Neuronal stem cell (in vitro differentiated cells): Measurements from ENCODE around the gene KNG1.

Experiments
- DNase-seq: peaks from one replicate; pipeline ENCODE4 v3.0.0-alpha.2; 2013; ENCODE audit warnings: low spot score
- H2AFZ ChIP-seq: one replicate; pipeline ENCODE4 v1.6.1; 2013; ENCODE audit warnings: mild to moderate bottlenecking, low read length, inconsistent platforms
- H2AK5ac ChIP-seq: 2 replicates; pipeline ENCODE4 v1.6.1; 2013; ENCODE audit warnings: low read depth, mild to moderate bottlenecking, inconsistent platforms, low read length, moderate library complexity, mixed read lengths
- H2BK120ac ChIP-seq: 2 replicates; pipeline ENCODE4 v1.6.1; 2013; ENCODE audit warnings: low read depth, mild to moderate bottlenecking, inconsistent platforms, low read length, moderate library complexity, mixed read lengths
- H2BK12ac ChIP-seq: one replicate; pipeline ENCODE4 v1.6.1; 2013; ENCODE audit warnings: low read length, inconsistent platforms
- H2BK15ac ChIP-seq: 2 replicates; pipeline ENCODE4 v1.6.1; 2013; ENCODE audit warnings: mild to moderate bottlenecking, low read length, inconsistent platforms, mixed read lengths
- H2BK5ac ChIP-seq: one replicate; pipeline ENCODE4 v1.6.1; 2013; ENCODE audit warnings: inconsistent platforms, mild to moderate bottlenecking, low read length, moderate library complexity
- H3K14ac ChIP-seq: one replicate; pipeline ENCODE4 v1.6.1; 2013; ENCODE audit warnings: low read length, inconsistent platforms
- H3K18ac ChIP-seq: 2 replicates; pipeline ENCODE4 v1.6.1; 2013; ENCODE audit warnings: low read length, inconsistent platforms
- H3K23ac ChIP-seq: 2 replicates; pipeline ENCODE4 v1.6.1; 2013; ENCODE audit warnings: low read depth, mild to moderate bottlenecking, mixed read lengths, low read length, inconsistent platforms; ENCODE audit not compliant: poor library complexity
- H3K27ac ChIP-seq: replicated peaks from 3 replicates; pipeline ENCODE4 v1.5.1; 2013; ENCODE audit warnings: low read length, inconsistent platforms
- H3K27me3 ChIP-seq, 3 experiments: 2 replicates each; pipeline ENCODE4 v1.6.1; 2013; ENCODE audit warnings: low read length in 3 of 3, mild to moderate bottlenecking in 2 of 3, inconsistent platforms in 1 of 3, low read depth in 1 of 3, mixed read lengths in 1 of 3, moderate library complexity in 1 of 3; ENCODE audit not compliant: control insufficient read depth in 3 of 3, insufficient read depth in 3 of 3
- H3K36me3 ChIP-seq, 2 donors: replicated peaks in 1 of 2; 2 replicates each; pipeline ENCODE4 v1.6.1; 2013; ENCODE audit warnings: low read length in 2 of 2; ENCODE audit not compliant: control insufficient read depth in 2 of 2, insufficient read depth in 2 of 2
- H3K4ac ChIP-seq: 2 replicates; pipeline ENCODE4 v1.6.1; 2013; ENCODE audit warnings: inconsistent platforms, mild to moderate bottlenecking, low read length, moderate library complexity
- H3K4me1 ChIP-seq, 2 donors: 1 replicate in 1 of 2; 2 replicates in 1 of 2; pipeline ENCODE4 v1.6.1; 2013; ENCODE audit warnings: low read length in 2 of 2, low read depth in 1 of 2; ENCODE audit not compliant: control insufficient read depth in 2 of 2, insufficient read depth in 1 of 2
- H3K4me2 ChIP-seq: one replicate; pipeline ENCODE4 v1.6.1; 2013; ENCODE audit warnings: mild to moderate bottlenecking, low read length, inconsistent platforms; ENCODE audit not compliant: insufficient read depth, poor library complexity, severe bottlenecking
- H3K4me3 ChIP-seq, 2 donors: 2 replicates each; pipeline ENCODE4 v1.5.1; 2013; ENCODE audit warnings: low read length in 2 of 2, mild to moderate bottlenecking in 2 of 2, inconsistent platforms in 1 of 2, moderate library complexity in 1 of 2
- H3K79me1 ChIP-seq: one replicate; pipeline ENCODE4 v1.6.1; 2013; ENCODE audit warnings: low read depth, mild to moderate bottlenecking, inconsistent platforms, low read length, moderate library complexity
- H3K9ac ChIP-seq: one replicate; pipeline ENCODE4 v1.6.1; 2013; ENCODE audit warnings: mild to moderate bottlenecking, low read depth, low read length, inconsistent platforms; ENCODE audit not compliant: poor library complexity
- H3K9me3 ChIP-seq, 2 donors: replicated peaks in 1 of 2; 2 replicates each; pipeline versions ENCODE3 to v1.6.1; 2013; ENCODE audit warnings: low read length in 2 of 2, mild to moderate bottlenecking in 2 of 2, inconsistent platforms in 1 of 2, low read depth in 1 of 2, mixed read lengths in 1 of 2, moderate library complexity in 1 of 2; ENCODE audit not compliant: control insufficient read depth in 2 of 2, insufficient read depth in 1 of 2
- H4K8ac ChIP-seq: one replicate; pipeline ENCODE4 v1.6.1; 2013; ENCODE audit warnings: low read depth, mild to moderate bottlenecking, inconsistent platforms, low read length, moderate library complexity
- H4K91ac ChIP-seq: one replicate; pipeline ENCODE4 v1.6.1; 2013; ENCODE audit warnings: low read length, low read depth, mild to moderate bottlenecking, inconsistent platforms; ENCODE audit not compliant: poor library complexity
- WGBS, 2 donors: extraction: QIAGEN DNeasy Blood & Tissue Kit; methylation state at CpG; one replicate each; pipeline ENCODE4 v1.1.7; 2013; ENCODE audit warnings: missing lambda C conversion rate in 2 of 2, mixed read lengths in 1 of 2; ENCODE audit not compliant: insufficient read length in 2 of 2, insufficient replicate concordance in 1 of 2; ENCODE audit errors: extremely low coverage in 2 of 2; 5-methylcytosine and 5-hydroxymethylcytosine counted together

KNG1 gene

DNA sequence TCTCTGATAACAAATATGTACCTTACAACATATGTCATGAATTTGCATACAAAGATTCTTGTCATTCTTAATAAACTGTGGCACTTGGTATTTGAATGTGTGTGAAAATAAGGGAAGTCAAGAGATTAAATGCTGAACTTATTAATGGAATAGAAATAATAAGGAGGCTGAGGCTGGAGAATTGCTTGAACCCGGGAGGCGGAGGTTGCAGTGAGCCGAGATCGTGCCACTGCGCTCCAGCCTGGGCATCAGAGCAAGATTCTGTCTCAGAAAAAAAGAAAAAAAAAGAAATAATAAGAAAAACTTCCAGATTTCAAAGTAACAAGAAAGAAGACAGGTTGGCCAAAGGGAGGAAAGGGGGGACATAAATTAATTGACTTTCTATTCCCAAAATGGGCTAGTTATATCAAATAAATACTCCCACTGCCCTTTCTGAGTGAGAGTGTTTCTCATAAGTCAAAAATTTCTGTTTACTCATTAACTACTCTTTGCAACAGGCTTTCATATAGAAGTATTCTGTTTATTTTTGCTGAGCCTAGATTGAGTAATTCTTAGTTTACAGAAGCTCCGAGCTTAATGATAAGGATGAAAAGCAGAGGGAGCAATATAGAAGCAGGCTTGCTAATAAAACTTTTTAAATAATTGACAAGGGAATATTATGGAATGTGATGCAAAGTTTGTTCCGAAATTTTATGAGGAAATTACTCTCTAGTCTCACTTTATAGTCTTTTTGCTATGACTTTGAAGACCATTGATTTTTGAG is 25.6 kb downstream of the KNG1 start:
- Histone ChIP-seq H3K27ac (no peak overlapping the region), H2BK120ac (no peak overlapping the region), H3K27me3 (peaks cover 0 to 12% (median 0%) of the 10 kb centered on the region in 3 experiments), H4K91ac (no peak overlapping the region), H3K9ac (no peak overlapping the region), H4K8ac (no peak overlapping the region), H3K36me3 (no peaks in the 10 kb centered on the region), H3K4me2 (no peak overlapping the region), H3K4me1 (peaks cover 0 to 3% of the 10 kb centered on the region in 2 donors), H2AK5ac (no peak overlapping the region), H3K9me3 (no peaks in the 10 kb centered on the region), H2BK5ac (no peak overlapping the region), H3K23ac (no peak overlapping the region), H3K79me1 (no peaks in the 10 kb centered on the region), H2BK15ac (no peak overlapping the region), H2BK12ac (no peak overlapping the region), H3K18ac (no peak overlapping the region), H2AFZ (no peak overlapping the region), H3K4ac (no peak overlapping the region), H3K4me3 (no peak overlapping the region), H3K14ac (no peak overlapping the region)
- DNase-seq: no peak
- no CpG with 5 or more reads among the region's 7 CpGs for WGBS, 2 donors

DNA sequence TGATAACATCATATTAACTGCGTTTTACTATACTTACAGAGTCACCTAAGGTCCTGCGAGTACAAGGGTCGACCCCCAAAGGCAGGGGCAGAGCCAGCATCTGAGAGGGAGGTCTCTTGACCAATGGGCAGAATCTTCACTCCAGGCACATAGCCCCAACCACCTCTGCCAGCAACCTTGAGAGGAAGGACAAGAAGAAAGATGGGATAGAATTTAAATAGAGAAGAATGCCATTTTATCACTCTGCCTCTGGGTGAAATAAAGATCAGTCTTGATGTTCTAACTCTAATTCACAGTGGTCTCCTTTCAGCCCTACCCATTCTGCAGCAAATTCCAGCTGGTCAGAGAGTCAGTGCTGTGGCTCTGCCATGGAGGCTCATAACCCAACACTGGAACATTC is 26.5 kb downstream of the KNG1 start:
- Histone ChIP-seq H3K4me3 (no peak overlapping the region), H3K36me3 (no peaks in the 10 kb centered on the region), H3K4me2 (no peak overlapping the region), H3K9me3 (no peaks in the 10 kb centered on the region), H3K79me1 (no peaks in the 10 kb centered on the region), H3K14ac (no peak overlapping the region), H3K18ac (no peak overlapping the region), H4K8ac (no peak overlapping the region), H2BK5ac (no peak overlapping the region), H2AFZ (no peak overlapping the region), H3K4ac (no peak overlapping the region), H2AK5ac (no peak overlapping the region), H3K27ac (no peak overlapping the region), H2BK15ac (no peak overlapping the region), H3K27me3 (peaks cover 0 to 12% (median 0%) of the 10 kb centered on the region in 3 experiments), H2BK120ac (no peak overlapping the region), H4K91ac (no peak overlapping the region), H3K9ac (no peak overlapping the region), H2BK12ac (no peak overlapping the region), H3K23ac (no peak overlapping the region), H3K4me1 (peaks cover 0 to 3% of the 10 kb centered on the region in 2 donors)
- no peak for DNase-seq
- no CpG with 5 or more reads among the region's 3 CpGs for WGBS, 2 donors

DNA sequence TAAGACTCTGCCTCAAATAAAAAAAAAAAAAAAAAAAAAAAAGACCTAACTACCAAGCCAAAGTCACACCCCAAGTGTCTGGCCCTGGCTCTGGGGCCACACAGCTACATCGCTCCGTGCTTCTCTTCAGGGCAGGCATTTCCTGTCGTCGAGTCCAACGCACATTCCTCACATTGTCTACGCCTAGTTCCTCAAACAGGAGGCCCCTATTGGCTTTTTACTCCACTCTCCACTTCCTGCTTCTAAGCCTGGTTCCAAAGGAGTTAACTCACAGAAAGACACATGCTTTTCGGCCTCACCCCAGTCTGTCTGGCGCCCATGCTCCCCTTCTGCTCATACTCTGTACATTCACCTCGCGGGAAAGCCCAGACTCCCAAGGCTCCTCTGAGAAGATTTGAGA is 28.8 kb downstream of the KNG1 start:
- H3K4ac ChIP-seq: no peak overlapping the region
- H4K8ac ChIP-seq: no peak overlapping the region
- no peaks in the 10 kb centered on the region for H3K36me3 ChIP-seq
- no peak overlapping the region for H2BK5ac ChIP-seq
- no peak overlapping the region for H3K18ac ChIP-seq
- DNase-seq: no peak
- H2BK15ac ChIP-seq: no peak overlapping the region
- no peak overlapping the region for H2BK120ac ChIP-seq
- peak overlapping the region; percentile 83 for H2AFZ ChIP-seq
- H3K79me1 ChIP-seq: no peaks in the 10 kb centered on the region
- H4K91ac ChIP-seq: no peak overlapping the region
- peaks cover 0 to 9% (median 0%) of the 10 kb centered on the region in 3 experiments for H3K27me3 ChIP-seq
- no peak overlapping the region for H3K4me3 ChIP-seq
- H3K14ac ChIP-seq: no peak overlapping the region
- H3K23ac ChIP-seq: no peak overlapping the region
- no peak overlapping the region for H3K4me2 ChIP-seq
- no peak overlapping the region for H3K9ac ChIP-seq
- H2AK5ac ChIP-seq: no peak overlapping the region
- H3K4me1 ChIP-seq: peaks cover 0 to 3% of the 10 kb centered on the region in 2 donors
- no peak overlapping the region for H3K27ac ChIP-seq
- WGBS, 2 donors: no CpG with 5 or more reads among the region's 10 CpGs
- no peak overlapping the region for H2BK12ac ChIP-seq
- no peaks in the 10 kb centered on the region for H3K9me3 ChIP-seq

DNA sequence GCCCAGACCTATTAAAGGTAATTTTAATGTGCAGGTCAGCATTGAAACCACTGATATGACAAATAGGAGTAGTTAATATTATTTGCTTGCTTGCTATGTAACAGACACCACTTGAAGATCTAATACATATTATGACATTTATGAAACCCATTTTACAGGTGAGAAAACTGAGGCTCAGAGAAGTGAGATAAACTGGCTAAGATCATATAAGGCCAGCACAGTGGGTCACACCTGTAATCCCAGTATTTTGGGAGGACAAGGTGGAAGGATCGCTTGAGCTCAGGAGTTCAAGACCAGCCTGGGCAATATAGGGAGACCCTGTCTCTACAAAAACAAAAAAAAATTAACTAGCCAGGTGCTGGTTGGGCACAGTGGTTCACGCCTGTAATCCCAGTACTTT is 33.2 kb downstream of the KNG1 start:
- H3K23ac ChIP-seq: no peak overlapping the region
- H3K9me3 ChIP-seq: no peaks in the 10 kb centered on the region
- H2AFZ ChIP-seq: no peak overlapping the region
- H4K91ac ChIP-seq: no peak overlapping the region
- H3K18ac ChIP-seq: no peak overlapping the region
- no CpG with 5 or more reads among the region's 2 CpGs for WGBS, 2 donors
- H2BK120ac ChIP-seq: no peak overlapping the region
- H3K4ac ChIP-seq: no peak overlapping the region
- H2BK15ac ChIP-seq: no peak overlapping the region
- H3K9ac ChIP-seq: no peak overlapping the region
- H3K4me2 ChIP-seq: no peak overlapping the region
- H3K27ac ChIP-seq: no peak overlapping the region
- H2BK5ac ChIP-seq: no peak overlapping the region
- DNase-seq: no peak
- H3K4me1 ChIP-seq: peaks cover 0 to 3% of the 10 kb centered on the region in 2 donors
- H3K14ac ChIP-seq: no peak overlapping the region
- no peak overlapping the region for H2AK5ac ChIP-seq
- H3K4me3 ChIP-seq: no peak overlapping the region
- H4K8ac ChIP-seq: no peak overlapping the region
- no peaks in the 10 kb centered on the region for H3K79me1 ChIP-seq
- peaks cover 0 to 4% (median 0%) of the 10 kb centered on the region in 3 experiments for H3K27me3 ChIP-seq
- H3K36me3 ChIP-seq: no peaks in the 10 kb centered on the region
- H2BK12ac ChIP-seq: no peak overlapping the region
